Fibroblast of peridontal ligament (primary cell): Measurements from ENCODE around the gene ARPP19.
A peak's percentile ranks its signal among the peaks of the same experiment; 100 is the strongest.
"Not testable (repeated sequence)": the region's sequence is repeated elsewhere in the genome, so short reads cannot be mapped to it uniquely, and the experiment has no call there.

Source experiments
- DNase-seq: peaks from one replicate; pipeline ENCODE4 v3.0.0-alpha.2; 2010; ENCODE audit errors: extremely low read depth

Gene ARPP19, protein sequence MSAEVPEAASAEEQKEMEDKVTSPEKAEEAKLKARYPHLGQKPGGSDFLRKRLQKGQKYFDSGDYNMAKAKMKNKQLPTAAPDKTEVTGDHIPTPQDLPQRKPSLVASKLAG

DNA sequence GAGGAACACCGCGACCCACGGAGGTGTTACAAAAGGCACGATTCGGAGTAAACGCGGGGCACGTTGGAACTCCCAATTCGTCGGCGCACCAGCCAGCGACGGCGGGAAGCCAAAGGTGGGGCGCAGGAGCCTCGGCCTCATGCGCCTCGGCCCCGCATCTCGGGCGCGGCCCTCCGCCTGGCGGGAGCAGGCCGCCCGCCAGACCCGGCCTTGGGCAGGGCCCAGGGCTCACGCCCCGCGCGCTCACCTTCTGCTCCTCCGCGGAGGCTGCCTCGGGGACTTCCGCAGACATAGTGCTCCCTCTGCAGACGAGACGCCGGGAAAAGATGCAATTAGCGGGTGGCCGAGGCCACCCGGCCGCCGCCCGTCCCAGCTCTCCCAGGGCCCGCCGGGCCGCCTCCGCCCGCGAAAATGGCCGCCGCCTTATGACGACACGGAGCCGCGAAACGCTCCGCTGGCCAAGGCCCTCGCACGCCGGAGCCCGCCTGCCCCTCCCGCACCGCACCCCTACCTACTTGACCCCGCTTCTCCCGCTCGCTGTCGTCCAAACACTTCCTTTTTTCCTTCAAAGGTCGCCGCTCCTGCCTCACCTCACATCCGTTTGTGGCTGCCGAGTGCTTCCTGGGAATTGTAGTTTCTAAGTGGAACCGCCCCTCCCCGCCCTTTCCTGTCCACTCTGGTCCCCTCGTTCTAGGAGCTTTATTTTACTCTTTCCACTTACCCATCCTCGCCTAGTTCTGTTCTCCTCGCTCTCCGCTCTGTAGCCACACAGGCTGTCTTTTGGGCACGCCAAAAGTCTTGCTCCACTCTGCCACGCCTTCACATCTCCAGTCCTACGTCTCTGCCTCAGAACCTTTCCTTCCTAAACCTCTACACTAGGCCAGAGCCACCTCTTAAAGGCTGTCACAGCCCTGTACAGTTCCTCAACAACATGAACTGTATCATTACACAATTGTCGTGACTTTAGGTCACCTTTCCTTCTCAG, at the start of gene ARPP19:
ARPP19 (minus strand) TSS at position 430 of the 985 bp plus-strand sequence; CDS start at position 292, 138 bp downstream.
- DNase-seq, result peak; percentile 84

DNA sequence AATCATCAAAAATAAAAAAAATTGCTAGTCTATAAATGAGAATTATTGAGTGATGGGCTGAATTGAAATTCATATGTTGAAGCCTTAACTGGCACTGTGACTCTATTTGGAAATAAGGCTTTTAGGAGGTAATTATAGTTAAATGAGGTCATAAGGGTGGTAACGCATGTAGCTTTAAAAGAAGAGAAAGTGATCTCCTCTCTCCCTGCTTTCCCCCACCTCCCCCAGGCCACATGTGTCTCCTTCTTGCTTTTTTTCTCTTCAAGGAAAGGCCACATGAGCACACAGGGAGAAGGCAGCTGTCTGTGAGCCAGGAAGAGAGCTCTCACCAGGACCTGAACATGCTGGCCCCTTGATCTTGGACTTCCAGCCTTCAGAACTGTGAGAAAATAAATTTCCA, 48.2 kb upstream of the ARPP19 start:
- DNase-seq, result no peak

DNA sequence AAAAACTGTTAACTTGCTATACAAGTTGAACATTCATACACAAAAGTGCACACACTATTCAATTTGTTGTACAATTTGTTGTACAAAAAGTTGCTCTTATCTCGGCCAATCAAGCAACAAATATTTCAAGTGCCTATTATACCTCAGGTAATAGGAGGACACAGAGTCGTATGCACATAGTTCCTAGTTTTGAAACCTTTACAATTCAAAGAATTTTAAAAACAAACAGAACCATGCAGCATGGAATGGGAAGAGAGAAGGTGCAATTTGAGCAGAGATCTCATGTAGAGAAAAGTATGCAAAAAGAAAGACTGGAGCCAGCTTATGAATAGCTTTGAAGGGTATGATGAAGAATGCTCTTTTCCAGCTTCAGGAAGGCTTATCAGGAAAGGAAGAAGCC, 46.5 kb upstream of the ARPP19 start:
- DNase-seq, result no peak

DNA sequence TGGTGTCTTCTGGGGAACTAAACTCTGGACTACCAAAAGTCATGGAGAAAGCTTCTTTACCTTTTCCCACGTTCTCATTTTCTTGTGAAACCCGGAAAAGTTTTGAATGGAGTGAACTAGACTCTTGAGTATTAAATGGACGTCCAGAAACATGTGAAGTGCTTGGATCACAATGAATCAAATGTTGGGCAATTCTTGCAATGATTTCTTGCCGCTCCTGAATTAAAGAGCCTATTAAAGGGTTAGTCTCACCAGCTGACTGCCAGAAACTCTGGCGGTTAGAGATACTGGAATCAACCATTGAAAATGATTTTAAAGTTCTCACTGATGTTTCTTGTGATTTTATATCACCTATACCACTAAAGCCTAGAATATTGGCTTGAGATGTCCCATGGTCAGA, 40.8 kb upstream of the ARPP19 start:
- no peak for DNase-seq

DNA sequence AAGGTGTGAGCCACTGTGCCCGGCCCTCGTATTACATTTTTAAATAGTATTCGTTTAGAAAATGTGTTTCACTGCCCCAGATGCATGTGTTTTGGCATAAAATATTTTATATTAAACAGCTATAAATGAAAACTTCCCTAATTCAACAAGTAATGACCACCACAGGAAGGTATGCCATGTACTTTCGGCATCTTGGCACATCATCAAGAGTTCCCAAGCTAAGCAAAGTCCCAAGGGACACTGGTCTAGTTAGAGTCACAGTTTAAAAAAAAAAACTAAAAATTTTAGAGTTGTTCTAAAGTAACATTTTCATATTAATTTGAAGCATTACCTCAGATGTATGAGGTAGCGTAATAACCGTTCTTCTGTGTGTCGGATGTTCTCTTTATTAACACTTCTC, 15.6 kb upstream of the ARPP19 start:
- DNase-seq, result no peak

DNA sequence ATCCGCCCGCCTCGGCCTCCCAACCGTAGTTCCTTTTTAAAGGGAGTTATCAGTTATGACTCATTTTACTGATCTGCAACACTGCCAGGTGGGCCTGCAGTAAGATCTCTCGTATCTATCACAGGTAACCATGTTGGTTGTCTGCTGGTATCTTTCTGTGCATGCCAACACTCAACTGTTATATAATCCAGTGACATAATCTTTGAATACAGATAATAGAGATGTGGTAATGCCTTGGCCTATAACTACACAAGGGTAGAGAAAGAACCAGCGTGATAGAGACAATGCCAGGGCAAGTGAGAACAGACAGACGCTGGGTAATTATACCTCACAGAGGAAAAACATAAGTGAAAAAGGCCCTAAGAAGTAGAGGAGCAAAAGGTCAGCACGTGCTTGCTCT, 11.0 kb upstream of the ARPP19 start:
- no peak for DNase-seq

DNA sequence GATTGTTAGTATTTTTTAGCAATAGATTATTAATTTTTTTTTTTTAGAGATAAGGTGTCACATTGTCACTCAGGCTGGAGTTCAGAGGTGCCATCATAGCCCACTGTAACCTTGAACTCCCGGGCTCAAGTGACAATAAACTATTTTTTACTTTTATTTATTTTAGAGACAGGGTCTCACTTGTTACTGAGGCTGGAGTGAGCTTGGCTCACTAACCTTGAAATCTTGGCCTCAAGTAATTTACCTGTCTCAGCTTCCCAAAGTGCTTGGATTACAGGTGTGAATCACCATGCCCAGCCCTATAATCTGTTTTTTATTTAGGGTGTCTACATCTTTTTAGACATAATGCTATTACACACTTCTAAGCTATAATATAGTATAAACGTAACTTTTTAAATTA, 7.9 kb upstream of the ARPP19 start:
- DNase-seq, result no peak

DNA sequence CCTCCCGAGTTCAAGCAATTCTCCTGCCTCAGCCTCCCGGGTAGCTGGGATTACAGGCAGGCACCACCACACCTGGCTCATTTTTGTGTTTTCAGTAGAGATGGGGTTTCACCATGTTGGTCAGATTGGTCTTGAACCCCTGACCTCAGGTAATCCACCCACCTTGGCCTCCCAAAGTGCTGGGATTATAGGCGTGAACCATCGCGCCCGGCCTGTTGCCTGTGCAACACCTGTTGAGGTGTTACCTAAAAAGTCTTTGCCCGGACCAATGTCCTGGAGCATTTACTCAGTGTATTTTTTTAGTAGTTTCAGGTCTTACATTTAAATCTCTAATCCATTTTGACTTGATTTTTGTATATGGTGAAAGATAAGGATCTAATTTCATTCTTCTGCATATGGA, 6.7 kb upstream of the ARPP19 start:
- not testable (repeated sequence) for DNase-seq

DNA sequence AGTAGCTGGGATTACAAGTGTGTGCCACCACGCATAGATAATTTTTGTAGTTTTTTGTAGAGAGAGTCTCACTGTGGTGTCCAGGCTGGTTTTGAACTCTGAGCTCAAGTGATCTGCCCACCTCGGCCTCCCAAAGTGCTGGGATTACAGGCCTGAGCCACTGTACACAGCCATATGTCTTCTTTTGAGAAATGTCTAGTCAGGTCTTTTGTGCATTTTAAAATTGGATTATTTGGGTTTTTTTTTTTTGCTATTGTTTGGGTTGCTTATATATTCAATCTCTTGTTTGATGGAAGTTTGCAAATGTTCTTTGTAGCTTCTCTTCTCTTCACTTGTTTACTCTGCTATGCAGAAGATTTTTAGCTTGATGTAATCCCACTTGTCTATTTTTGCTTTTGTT, 6.2 kb upstream of the ARPP19 start:
- DNase-seq, result no peak

DNA sequence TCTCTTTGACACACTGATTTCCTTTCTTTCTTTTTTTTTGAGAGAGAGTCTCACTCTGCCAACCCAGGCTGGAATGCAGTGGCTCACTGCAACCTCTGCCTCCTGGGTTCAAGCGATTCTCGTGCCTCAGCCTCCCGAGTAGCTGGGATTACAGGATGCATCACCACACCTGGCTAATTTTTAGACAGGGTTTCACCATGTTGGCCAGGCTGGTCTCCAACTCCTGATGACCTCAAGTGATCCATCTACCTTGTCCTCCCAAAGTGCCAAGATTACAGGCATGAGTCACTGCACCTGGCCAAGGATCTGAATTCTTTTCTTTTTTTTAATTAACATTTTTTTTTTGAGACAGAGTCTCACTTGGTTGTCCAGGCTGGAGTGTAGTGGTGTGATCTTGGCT, 5.8 kb upstream of the ARPP19 start:
- not testable (repeated sequence) for DNase-seq

DNA sequence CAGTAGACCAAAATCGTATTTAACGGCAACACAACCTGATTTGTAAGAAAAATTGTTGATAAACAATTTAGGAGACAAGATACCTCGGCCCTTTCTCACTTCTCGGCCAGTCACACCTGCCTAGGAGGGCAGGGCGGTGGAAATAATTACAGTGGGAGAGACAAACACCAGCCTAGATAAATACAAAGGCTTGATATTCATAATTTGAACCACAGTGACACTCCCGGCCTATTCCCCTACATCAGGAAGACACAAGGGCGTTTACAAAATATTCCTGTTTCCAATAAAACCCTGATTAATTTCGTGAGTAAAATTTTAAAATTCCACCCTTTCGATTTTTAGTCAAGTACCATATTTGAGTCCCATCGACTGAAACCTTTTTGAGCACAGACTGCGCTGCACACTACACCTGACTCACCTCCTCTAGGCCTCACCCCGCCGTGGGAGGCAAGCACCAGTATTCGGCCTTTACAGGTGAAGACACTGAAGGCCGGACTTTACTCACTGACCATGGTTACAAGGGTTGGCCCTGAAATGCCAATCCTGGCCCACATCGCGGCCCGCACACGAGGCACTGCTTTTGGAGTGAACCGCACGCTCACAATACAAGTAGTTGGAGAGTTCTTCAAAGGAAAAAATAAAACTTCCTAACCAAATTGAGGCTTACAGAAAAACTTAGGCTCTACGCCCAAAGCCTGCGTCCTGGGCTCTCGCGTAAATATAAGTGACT, 794 bp downstream of the ARPP19 start:
- peak; percentile 54 for DNase-seq

DNA sequence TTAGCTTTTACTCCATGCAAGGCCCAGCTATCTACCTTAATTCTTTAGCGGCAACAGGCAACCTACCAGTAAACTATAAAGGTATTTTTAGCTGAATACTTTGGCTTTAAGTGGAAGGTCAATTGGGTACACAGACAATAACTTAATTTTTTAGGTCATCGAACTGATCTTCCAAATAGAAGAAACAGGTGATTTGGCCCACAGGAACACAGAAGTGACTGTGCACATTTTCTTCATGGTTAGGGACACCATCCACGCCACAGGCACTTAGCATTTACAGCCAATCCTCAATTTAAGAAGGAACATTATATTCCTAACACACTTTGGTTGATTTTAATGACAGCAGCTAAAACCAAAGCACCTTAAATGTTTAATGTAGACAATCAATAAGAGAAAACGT, 1.9 kb downstream of the ARPP19 start:
- no peak for DNase-seq

DNA sequence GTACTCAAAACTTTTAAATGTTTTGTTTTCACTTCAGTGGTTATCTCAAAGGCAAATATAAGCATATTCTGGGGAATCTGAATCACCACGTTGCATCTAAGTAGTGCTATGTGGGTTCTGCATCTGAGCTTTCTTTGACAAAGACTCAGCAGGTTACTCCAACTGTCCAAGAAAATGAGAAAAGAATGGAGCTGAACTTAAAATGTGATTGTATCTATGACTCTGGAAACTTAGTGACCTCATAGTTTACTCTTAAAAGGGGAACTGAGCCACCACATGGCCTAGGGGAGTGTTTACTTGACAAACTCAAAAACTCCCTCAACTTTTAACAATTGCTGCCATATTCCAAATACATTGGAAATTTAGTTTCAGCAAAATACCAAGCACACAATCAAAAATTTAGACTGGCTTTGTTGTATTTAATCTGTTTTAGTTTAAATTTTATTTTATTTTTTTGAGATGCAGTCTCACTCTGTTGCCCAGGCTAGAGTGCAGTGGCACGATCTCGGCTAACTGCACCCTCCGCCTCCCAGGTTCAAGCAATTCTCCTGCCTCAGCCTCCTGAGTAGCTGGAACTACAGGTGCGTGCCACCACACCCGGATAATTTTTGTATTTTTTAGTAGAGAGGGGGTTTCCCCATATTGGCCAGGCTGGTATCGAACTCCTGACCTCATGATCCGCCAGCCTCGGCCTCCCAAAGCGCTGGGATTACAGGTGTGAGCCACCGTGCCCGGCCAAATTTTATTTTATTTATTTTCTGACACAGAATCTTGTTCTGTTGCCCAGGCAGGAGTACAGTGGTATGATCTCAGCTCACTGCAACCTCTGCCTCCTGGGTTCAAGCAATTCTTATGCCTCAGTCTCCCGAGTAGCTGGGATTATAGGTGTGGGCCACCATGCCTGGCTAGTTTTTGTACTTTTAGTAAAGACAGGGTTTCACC, 3.1 kb downstream of the ARPP19 start:
- DNase-seq, result peak; percentile 53

DNA sequence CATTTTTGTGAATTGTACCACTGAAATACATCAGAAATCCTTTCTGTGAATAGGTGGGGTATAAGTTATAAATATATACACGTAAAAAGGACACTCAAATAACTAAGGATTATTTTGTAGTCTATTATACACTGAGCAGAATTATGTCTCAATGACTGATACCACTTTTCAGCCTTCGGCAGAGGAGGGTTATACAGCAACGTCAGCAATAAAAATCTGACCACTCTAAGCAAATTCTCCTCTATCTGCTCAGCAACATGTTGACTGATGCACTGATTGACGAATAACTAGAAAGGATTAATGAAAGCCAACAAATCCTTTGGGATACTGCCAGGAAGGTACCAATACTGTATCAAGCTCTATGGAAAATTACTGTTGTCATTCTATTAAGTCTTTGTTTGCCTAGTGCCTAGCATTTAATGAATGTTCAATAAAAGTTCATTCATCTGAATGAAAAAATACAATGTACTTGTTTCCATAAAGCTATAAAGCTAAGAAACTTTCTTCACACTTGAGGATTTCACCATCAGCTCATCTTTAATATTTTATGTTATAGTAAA, 5.2 kb downstream of the ARPP19 start:
- DNase-seq, result no peak

DNA sequence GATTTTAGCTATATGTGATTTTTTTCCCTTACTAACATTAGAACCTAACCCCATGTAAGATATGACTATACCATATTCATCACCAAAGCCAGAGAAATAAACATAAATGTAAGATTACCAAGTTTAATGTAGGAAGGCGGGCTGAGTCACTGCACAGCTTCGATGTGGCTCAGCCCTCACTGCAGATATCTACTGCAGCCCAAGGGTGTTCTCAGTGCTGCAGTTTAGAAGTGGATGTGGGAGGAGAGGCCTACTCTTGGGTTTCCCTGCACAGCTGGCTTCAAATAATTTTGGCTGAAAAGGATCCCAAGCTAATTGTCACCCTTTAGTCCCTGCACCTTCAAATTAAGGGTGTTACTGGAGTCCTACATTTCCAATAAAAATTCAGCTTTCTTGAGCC, 9.3 kb downstream of the ARPP19 start:
- DNase-seq, result peak; percentile 51

DNA sequence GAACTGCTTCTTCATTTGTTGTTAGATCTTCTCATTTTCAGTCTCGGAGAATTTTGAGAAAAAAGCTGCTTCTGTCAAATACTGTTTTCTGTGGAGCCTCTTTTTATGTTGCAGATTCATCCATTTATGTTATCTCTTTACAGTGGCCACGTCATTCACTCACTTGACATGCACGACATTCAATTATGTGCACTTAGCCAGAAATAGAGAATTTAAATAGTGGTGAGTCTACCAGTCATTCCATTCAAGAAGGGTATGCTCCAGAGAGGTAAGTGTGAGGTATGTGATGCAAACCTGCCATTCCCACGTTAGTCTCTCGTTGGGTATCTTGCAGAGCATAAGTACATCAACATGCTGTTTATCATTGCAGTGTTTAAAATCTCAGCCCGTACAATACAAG, 9.8 kb downstream of the ARPP19 start:
- DNase-seq, result no peak

DNA sequence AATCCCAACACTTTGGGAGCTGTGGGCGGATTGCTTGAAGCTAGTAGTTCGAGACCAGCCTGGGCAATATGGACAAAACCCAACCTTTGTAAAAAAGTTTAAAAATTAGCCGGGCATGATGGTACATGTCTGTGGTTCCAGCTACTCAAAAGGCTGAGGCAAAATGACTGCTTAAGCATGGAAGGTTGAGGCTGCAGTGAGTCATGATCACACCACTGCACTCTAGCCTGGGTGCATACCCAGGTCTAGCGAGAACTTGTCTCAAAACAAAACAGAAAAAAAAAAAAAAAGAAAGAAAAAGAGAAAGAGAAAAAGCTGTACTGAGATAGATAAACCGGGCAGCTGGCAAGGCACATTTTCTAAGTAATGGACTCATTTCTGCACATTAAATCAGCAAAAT, 10.6 kb downstream of the ARPP19 start:
- DNase-seq, result peak; percentile 54

DNA sequence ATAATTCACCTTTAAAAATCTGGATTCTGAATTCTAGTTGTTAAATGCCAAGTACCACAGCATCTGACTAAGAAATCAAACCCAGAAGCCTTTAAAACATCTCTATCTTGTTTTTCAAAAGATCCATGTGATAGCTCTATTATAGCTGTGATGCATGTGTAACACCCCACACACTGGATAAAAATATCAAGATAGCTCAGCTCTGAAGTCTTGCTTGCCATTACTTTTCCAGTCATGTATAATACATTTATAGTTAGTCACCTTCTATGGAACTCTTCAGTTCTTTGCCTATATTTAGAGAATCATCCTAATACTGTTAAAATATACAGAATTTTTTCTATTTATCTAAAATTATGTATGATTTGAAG, 11.6 kb downstream of the ARPP19 start:
- DNase-seq, result no peak

DNA sequence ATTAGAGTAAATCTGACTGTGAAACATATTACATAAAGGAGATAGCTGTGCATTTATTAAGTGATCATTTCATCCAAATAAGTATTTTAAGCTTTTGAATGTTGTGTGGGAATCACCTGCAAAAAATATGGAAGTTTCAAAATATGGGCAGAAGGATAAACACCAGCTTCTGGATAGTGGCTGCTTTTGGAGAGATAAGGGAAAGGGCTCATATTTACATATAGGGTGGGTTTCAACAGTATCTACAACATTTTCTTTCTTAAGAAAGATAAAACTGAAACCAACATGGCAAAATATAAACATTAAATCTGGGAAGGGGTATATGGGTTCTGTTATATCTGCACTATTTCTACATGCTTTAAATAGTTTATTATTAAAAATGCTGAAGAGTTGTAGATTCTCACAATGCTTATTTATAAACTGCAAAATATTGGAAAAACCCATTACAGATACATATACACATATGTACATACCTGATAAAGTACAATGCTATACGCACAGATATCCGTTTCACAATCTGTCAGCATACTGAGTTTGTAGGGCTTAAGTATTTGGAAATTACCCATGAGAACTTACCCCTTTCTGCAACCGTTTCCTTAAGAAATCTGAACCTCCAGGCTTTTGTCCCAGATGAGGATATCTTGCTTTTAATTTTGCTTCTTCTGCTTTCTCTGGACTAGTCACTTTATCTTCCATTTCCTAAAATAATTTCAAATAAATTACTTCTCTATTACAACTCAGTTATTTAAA, 12.1 kb downstream of the ARPP19 start:
- DNase-seq, result no peak

DNA sequence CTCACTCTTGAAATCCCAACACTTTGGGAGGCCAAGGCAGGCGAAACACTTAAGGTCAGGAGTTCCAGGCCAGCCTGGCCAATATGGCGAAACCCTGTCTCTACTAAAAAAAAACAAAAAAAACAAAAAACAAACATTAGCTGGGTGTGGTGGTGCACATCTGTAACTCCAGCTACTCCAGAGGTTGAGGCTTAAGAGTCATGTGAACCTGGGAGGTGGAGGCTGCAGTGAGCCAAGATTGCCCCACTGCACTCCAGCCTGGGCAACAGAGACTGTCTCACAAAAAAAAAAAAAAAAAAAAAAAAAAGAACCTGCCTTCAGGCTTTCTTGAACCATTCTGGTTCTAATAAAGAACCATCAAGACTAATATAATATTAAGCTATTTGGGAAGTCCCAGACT, 16.5 kb downstream of the ARPP19 start:
- no peak for DNase-seq

DNA sequence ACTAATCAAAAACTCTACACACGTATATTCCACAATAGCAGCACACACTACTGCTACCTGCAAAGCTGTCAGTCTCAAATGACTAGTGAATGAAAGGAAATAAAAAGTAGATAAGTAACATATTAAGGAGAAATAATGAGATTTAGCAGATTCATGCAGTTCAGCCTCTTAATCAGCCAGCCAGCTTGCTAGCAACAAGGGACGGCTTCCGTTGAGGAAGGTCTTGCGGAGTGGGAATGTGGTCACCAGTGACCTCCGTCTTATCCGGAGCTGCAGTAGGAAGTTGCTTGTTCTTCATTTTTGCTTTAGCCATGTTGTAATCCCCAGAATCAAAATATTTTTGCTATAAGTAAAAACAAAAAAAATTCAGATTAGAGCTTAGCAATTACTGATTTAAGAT, 17.1 kb downstream of the ARPP19 start:
- DNase-seq, result no peak
